IPS-NIHi7 (cell line): ENCODE results near the gene MRPL17.

ENCODE experiments used
- DNase-seq: peaks from one replicate; pipeline ENCODE4 v3.0.0; 2012; ENCODE audit warnings: mixed read lengths; ENCODE audit errors: extremely low spot score

Gene MRPL17

GRCh38 chr11:6632116-6633073, 50.7 kb downstream of the MRPL17 start:
- DNase-seq: no peak

DNA sequence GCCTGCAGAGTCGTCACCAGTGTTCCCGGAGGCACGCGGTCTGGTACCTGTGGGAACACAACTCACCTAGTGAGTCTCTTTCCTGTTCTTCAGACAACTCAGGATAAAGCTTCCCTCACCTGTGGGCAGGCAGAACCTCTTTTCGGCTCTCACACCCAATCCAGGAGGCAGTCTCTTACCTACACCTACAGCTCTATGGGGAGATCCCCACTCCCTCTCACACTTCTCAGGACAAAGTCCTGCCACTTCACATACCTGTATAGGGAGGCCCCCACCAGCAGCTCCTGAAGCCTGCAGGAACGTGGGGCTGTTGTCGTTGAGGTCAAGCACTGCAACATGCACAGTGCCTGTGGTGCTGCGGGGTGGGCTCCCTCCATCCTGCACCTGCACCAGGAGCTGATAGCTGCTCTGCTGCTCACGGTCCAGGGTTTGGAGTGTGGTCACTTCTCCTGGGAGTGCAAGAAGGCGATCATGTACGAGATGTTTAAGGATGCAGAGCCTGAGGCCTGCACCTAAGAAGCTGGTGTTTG, 51.7 kb downstream of the MRPL17 start:
- DNase-seq: no peak

- peak; percentile 45 for DNase-seq
Measured at GRCh38 chr11:6630632-6631291, 52.4 kb downstream of the MRPL17 start.
